Measurements from ENCODE around the gene RACGAP1.

The RACGAP1 gene

DNA sequence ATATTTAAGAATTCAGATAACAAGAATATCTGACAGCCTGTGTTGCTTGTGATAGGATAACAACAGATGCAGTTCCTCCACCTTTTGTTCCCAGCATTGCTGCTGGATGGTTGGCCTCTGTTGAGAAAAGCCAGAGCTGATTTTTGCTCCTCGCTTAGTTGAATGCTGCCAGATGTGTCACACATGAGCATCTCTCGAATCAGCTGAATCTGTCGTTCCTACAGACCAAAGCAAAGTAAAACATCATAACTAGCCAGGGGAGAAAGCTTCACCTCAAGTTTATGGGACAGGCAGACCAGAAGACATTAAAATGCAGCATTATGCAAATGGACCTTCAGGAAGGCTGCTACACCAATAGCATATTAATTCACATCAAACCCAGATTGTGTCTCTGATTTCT, 20.1 kb downstream of the RACGAP1 start:
- TF ChIP-seq, protein P1, sequence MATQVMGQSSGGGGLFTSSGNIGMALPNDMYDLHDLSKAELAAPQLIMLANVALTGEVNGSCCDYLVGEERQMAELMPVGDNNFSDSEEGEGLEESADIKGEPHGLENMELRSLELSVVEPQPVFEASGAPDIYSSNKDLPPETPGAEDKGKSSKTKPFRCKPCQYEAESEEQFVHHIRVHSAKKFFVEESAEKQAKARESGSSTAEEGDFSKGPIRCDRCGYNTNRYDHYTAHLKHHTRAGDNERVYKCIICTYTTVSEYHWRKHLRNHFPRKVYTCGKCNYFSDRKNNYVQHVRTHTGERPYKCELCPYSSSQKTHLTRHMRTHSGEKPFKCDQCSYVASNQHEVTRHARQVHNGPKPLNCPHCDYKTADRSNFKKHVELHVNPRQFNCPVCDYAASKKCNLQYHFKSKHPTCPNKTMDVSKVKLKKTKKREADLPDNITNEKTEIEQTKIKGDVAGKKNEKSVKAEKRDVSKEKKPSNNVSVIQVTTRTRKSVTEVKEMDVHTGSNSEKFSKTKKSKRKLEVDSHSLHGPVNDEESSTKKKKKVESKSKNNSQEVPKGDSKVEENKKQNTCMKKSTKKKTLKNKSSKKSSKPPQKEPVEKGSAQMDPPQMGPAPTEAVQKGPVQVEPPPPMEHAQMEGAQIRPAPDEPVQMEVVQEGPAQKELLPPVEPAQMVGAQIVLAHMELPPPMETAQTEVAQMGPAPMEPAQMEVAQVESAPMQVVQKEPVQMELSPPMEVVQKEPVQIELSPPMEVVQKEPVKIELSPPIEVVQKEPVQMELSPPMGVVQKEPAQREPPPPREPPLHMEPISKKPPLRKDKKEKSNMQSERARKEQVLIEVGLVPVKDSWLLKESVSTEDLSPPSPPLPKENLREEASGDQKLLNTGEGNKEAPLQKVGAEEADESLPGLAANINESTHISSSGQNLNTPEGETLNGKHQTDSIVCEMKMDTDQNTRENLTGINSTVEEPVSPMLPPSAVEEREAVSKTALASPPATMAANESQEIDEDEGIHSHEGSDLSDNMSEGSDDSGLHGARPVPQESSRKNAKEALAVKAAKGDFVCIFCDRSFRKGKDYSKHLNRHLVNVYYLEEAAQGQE (IDR thresholded peaks at IDR 0.05; ENCODE audit: insufficient read depth in 1 of 2, low read depth in 2 of 2, low read length in 2 of 2): no peak
- TF ChIP-seq SIN3A (IDR thresholded peaks at IDR 0.05; ENCODE audit: borderline replicate concordance, insufficient read depth, low read length) (no peak), TAF1 (IDR thresholded peaks at IDR 0.05; ENCODE audit: borderline replicate concordance, insufficient read depth, low read length) (no peak), POLR2AphosphoS5 (IDR thresholded peaks at IDR 0.05; ENCODE audit: low read depth, low read length) (no peak), FOXP2 (optimal IDR thresholded peaks at IDR 0.05; ENCODE audit: borderline replicate concordance, extremely low read depth, extremely low read length, insufficient read depth) (no peak)

DNA sequence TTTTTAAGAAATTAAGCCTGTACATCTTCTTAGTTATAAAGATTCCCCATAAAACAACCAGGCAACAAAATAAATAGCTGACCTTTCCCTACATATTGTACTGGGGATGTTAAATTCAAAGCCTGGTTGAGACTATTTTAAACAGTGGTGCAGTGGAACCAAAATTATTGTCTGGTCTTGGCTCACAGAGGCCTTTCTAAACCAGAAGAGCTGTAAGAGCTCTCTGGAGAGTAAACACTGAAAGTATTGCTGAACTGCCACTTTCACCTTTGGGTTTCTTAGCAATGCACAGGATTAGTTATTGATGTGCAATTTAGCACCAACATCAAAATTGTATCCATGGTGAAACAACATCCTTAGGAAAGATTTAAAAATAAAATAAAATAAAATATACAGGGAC, 20.6 kb downstream of the RACGAP1 start:
- no peak for TF ChIP-seq SIN3A (IDR thresholded peaks at IDR 0.05; ENCODE audit: borderline replicate concordance, insufficient read depth, low read length)
- no peak for TF ChIP-seq TAF1 (IDR thresholded peaks at IDR 0.05; ENCODE audit: borderline replicate concordance, insufficient read depth, low read length)

DNA sequence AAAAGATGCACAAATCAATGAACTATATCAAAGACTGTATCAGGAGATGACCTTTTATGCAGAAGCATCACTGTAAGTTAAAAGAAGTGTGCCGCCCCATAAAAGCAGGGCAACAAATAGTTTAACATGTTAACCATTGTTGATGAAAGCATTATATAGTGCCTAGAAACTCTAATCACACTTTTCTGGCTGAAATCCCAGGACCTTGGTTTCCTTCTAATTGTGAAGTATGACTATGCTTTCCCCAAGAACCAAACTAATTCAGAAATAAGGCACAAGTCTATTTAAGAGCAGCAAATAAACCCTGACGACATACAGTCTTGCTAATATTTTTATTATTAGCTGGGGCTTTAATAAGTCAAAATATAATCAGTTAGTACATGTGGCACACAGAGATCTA, 21.7 kb downstream of the RACGAP1 start:
- TF ChIP-seq POLR2AphosphoS5 (IDR thresholded peaks at IDR 0.05; ENCODE audit: low read depth, low read length) (no peak), SIN3A (IDR thresholded peaks at IDR 0.05; ENCODE audit: borderline replicate concordance, insufficient read depth, low read length) (no peak)

DNA sequence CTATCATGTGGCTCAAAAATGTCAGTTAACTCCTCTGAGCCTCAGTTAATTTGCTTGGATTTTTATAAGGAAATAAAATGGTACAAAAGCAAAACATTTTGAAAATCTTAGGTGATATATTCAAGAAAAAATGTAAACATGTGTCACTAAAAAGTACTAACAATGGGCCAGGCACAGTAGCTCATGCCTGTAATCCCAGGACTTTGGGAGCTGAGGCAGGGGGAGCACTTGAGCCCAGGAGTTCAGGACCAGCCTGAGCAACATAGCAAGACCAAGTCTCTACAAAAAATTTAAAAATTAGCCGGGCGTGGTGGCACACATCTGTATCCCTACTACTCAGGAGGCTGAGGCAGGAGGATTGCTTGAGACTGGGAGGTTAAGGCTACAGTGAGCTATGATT, 26.8 kb downstream of the RACGAP1 start:
- TF ChIP-seq, protein P1 (IDR thresholded peaks at IDR 0.05; ENCODE audit: insufficient read depth in 1 of 2, low read depth in 2 of 2, low read length in 2 of 2): no peak
- no peak for TF ChIP-seq FOXP2 (optimal IDR thresholded peaks at IDR 0.05; ENCODE audit: borderline replicate concordance, extremely low read depth, extremely low read length, insufficient read depth)
- no peak for TF ChIP-seq POLR2AphosphoS5 (IDR thresholded peaks at IDR 0.05; ENCODE audit: low read depth, low read length)
- no peak for TF ChIP-seq TAF1 (IDR thresholded peaks at IDR 0.05; ENCODE audit: borderline replicate concordance, insufficient read depth, low read length)
- TF ChIP-seq SIN3A (IDR thresholded peaks at IDR 0.05; ENCODE audit: borderline replicate concordance, insufficient read depth, low read length): no peak

DNA sequence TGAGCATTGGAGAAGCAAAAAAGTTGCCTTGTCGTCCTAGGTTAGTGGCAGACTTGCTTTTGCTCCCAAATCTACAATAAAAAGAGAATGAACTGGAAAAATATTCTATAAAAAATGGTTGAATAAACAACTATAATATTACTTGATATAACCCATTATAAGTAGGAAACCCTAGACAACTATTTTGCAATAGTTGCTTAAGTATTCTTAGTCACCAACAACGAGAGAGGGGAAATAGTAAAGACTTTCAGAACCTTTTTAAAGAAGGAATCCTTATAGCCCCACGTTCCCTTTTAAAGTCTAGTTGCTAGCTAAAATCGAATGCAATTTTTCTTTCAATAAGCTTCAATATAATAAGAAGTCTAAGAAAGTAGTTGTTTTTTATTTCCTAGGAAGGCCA, 35.0 kb downstream of the RACGAP1 start:
- TF ChIP-seq, protein P1 (IDR thresholded peaks at IDR 0.05; ENCODE audit: insufficient read depth in 1 of 2, low read depth in 2 of 2, low read length in 2 of 2): no peak
- TF ChIP-seq TAF1 (IDR thresholded peaks at IDR 0.05; ENCODE audit: borderline replicate concordance, insufficient read depth, low read length) (no peak), FOXP2 (optimal IDR thresholded peaks at IDR 0.05; ENCODE audit: borderline replicate concordance, extremely low read depth, extremely low read length, insufficient read depth) (no peak), SIN3A (IDR thresholded peaks at IDR 0.05; ENCODE audit: borderline replicate concordance, insufficient read depth, low read length) (no peak), POLR2AphosphoS5 (IDR thresholded peaks at IDR 0.05; ENCODE audit: low read depth, low read length) (no peak)

DNA sequence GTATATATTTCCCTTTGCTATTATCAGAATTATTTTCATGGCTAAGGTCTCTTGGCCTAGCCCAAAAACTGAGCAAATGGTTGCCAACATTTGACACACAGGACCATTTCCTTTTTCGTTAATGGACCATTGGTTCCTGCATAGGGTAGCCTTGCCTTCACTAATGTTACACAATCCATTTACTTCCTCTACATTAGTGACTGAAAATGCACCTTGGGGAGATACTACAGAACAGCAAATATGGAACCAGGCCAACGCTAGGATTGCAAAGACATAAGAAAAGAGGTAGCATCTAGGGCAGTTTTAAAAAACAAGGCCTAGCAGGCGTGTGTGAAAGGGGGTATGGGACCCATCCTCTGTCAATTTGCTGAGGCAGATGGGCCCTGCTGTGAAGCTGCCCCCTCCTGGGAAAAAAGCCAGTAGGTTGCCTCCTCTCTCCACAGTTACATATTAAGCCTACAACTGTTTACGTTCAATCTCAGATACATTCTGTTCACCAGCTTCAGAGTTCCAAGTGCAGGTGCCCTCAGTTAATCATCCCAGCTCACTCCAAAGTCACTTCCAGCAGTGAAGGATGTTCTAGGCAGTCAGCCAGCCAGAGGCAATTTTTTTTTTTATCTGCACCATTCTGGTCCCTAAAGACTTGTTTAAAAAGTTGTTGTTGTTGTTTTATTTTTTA, 37.5 kb downstream of the RACGAP1 start:
- TF ChIP-seq TAF1 (IDR thresholded peaks at IDR 0.05; ENCODE audit: borderline replicate concordance, insufficient read depth, low read length): no peak
- TF ChIP-seq, protein P1 (IDR thresholded peaks at IDR 0.05; ENCODE audit: insufficient read depth in 1 of 2, low read depth in 2 of 2, low read length in 2 of 2): no peak
- TF ChIP-seq POLR2AphosphoS5 (IDR thresholded peaks at IDR 0.05; ENCODE audit: low read depth, low read length): no peak
- no peak for TF ChIP-seq SIN3A (IDR thresholded peaks at IDR 0.05; ENCODE audit: borderline replicate concordance, insufficient read depth, low read length)
- no peak for TF ChIP-seq FOXP2 (optimal IDR thresholded peaks at IDR 0.05; ENCODE audit: borderline replicate concordance, extremely low read depth, extremely low read length, insufficient read depth)

Measured in PFSK-1 (cell line).